HG03045 (cell line): ENCODE results near the gene SEMA7A.

Experiments
- ATAC-seq: cut with Tn5 transposase; IDR thresholded peaks from one replicate; pipeline ENCODE4 v1.9.1; 2021; ENCODE audit warnings: mild to moderate bottlenecking, moderate library complexity; ENCODE audit not compliant: unreplicated experiment

The SEMA7A gene

DNA sequence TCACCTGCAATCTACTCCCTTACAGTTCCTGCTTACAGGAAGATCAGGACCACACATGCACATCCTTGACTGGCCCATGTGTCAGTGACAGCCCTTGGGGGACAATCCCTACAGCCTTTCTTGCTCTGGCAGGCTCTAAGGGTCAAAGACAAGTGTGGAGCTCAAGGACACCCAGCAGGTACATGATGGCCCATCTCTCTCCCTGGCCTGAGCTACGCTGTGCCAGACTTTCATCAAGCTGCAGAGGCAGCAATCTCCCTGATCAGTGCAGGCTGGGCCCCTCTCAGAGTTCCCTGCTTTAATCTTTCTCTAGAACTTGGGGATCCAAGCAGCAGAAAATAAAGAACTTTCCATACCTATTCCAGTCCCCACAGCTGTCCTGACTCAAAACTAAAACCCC, 2.6 kb downstream of the SEMA7A start:
- ATAC-seq: no peak

DNA sequence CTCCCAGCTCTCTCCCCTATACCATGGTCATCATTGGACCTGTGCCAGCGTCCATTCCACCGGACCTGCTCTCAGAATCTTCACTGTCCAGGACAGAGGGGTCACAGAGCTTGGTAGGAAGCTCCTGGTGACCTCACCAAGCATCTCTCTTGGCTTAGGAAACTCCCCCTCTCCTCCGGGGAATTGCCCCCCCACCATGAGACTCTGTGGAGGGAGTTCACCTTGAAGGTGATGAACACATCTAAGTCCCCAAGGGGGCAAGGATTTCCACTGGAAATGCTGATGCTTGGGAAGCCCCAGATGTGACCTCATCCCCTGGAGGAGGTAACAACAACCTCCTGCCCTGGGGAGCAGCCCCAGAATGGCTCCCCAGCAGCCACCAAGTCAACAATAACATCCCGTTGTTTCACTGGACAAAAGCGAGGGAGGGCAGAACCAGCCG, 3.2 kb downstream of the SEMA7A start:
- no peak for ATAC-seq

DNA sequence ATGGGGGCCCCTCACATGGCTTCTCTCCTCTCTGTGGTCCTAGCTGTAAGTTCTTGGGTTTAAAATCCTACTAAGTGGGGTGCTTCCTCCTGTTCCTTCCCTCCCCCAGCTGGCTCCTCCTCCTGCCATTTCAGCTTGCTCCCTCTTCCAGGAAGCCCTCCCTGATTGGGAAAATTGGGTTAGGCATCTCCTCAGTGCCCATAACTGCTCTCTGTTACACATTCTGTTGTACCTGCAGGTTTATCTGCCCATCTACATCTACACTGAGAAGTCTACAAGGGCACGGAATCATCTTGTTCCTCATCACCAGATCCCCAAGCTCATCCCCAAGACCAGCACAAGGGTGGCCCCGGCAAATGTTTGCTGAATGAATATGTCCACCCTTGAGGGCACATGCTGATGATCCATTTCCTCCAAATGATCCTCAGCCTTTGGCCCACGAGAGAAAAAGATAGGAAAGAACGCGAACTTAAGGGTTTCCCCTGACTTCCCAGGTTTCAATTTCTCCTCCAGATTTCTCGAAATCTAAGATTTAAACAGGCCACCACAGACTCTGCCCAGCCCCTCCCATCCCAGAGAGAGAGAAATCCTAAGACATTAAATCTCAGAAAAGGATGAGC, 3.9 kb downstream of the SEMA7A start:
- ATAC-seq: no peak

DNA sequence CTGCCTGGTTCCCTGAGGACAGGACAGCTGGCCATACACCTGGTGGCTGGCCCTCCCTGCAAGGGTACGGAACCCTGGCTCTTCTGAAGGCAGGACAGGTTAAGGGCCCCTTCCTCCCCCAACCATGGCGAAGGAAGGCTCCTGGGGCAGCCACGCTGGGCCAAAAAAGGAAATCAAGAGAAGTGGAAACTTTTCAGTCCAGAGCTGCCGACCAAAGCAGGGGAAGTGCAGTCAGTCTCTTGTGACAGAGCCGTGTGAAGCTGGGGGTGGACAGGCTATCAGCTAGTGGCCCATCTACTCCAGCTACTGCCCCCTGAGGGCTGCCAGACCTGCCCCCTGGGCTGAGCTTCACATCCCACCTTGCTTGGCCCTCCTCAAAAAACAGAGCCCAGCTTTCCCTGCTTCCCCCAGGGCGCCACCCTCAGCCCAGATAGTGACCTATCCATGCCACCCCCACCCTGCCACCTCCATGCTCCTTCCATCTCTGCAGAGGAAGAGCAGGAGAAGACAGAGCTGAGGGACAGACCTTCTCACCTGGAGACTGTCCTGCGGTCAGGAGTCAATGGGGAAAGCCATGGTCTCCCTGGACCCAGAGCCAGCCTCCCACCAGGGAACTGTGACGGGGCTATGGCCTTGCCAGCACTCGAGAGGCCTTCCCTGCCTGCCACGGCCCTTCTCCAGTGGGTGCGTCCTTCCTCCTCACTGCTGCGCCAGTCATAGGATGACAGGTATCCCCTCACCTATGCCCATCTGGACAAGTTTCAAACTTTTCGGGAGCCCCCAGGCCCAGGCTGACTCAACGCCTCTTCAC, 4.6 kb downstream of the SEMA7A start:
- ATAC-seq: no peak

DNA sequence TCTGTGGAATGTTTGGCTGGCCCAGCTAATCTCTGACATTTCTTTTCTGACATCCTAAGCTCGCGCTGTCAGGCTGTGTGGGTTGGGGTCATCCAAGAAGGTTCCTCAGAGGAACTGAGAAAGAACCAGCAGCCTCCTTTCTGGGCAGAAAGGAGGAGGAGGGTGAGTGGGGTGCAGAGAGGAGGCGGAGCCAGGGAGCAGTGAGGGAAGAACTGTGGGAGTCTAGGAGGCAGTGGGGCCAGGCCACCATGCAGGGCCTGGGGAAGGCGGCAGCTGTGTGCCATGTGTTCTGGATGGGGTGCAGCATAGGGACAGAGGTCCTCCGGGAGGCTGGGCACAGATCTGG, 5.3 kb downstream of the SEMA7A start:
- ATAC-seq: no peak

DNA sequence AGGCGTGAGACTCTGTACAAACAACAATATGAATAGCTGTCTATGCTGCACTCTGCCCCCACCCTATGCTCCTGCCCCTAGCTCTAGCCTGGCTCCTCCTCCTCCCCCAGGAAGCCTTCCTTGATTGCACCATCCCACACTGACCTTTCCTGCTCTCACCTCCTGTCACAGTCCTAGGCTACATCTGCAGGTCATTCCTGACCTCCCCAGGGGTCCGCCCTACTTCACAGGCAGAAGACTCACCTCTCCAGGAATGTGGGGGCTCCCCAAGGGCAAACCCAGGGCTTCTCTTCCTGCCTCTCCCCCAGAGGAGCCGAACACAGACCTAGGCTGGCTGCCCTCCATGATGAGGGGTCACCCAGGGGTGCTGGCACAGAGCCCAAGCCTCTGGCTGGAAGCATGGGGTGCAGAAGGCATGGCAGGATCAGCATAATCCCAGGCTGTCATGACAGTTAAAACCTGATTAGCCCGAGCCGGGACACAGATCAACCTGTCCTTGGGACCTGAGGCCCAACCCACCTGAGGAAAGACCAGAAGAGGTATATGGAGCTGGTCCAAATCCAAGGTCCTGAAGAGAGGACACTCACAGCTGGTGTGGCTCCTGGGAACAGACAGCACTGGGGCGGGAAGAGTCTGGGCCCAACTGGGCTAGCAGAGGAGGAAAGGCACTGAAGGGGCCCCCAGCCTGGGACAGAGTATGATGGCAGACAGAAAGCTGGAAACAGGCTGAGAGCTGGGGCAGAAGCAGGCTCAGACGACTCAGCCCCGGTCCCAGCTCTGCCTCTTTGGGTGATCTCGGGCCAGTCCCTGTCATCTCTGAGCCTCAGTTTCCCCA, 5.9 kb downstream of the SEMA7A start:
- ATAC-seq: no peak

DNA sequence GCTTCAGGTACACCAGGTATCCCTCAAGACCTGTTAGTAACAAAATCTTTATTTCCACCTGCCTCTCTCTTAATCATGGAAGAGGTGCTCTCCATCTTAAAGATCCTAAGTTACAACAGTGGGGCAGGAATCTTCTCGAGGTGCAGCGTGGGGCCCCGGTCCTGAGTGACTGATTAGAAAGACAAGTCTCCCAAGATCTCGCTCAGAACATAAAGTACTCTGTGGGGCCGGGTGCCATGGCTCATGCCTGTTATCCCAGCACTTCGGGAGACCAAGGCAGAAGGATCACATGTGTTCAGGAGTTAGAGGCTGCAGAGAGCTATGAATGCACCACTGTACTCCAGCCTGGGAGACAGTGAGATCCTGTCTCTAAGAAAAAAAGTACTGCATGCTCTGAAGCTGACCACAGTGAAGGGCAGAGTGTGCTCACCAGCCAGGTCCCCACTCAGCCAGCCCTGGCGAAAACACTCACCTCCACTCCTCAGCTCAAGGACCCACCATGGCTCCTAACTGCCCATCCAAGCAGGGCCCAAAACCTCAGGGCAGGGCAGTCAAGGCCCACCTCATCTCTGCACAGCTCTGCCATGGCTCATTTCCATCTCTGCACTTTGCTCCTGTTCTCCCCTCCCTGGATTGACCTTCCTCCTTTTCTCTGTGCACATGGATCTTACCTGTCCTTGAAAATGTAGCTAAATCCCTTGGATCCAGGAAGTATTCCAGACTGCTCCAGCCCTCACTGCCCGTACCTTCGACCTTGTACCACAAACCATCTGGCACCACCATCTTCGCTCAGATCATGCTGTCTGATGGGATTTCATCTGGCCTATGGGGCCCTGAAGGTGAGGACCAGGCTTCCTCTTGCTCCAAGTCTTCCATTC, 7.1 kb downstream of the SEMA7A start:
- no peak for ATAC-seq

DNA sequence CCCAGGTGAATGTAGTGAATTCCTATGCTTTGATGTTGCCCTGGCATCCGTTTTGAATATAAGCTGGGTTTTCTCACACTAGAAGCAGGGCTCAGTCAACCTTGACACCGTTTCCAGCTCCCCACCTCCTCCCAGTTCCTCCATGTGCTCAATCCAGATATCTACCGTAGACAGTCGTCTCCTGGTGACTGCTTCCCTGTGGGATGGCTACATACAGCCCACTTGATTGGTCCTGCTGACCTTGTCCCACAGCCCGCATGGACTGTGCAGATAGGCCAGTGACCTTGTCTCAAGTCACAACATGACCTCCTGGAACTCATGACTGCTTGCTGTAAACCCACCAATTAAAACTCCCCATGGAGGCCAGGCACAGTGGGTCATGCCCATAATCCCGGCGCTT, 8.1 kb downstream of the SEMA7A start:
- ATAC-seq: no peak

DNA sequence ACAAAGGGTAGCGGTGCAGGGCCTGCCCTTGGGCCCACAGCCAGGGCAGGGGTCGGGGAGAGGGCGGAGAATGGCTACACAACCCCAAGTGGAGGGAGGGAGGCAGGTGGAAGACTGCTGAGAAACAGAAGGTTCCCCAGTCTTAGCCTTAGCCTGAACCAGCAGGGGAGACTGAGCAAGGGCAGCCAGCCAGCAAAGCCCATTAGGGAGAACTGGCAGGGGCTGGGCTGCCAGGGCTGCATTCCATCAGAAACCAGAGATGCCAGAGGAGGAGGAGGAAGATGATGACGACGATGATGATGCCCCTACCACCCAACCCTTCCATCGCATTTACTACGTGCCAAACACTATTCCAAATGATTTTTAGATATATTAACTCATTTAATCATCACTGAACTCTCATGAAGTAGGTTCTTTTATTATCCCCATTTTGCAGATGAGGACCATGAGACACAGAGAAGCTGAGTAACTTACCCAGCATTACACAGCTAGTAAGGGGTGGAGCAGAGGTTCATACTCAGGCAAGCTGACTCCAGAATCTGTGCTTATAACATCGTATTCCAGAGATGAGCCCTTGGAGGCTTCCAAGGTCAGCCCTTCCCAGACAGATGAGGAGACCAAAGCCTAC, 8.7 kb downstream of the SEMA7A start:
- no peak for ATAC-seq

DNA sequence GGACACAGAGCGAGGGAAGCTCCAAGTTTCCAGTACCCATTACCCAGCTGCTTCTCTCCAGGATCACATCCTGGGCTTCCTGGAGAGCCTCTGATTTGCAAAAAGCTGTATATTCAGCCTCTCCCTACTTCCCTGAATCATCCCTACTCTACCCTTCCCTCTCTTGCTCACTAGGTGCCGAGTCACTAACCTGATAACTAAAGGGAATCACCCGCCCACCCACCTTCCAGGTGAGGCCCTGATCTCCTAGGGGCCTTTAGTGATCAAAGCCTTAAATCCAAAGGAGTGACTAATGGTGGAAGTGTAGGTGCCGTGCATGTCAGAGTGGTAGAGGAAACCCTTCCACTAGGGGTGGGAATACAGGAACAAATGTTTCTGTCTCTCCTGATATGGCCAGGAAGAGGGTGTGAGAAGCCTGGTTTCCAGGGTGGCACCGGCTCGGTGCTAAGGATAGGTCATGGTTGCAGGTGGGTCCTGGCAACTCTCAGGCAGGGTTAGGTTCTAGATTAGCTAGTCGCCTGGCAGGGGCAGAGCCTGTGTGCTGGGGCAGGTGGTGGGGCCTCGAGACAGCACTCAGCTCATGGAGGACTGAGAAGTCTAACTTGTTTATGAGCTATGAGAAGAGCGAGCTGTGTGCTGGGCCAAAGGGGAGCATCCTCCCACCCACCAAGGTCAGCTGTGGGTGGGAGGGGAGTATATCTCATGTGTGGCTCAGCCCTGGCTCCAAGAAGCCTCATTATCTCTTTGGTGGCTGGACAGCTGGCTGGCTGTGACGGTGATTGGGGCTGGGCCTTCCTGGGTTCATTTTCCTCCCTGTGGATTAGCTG, 10.1 kb downstream of the SEMA7A start:
- ATAC-seq: no peak

DNA sequence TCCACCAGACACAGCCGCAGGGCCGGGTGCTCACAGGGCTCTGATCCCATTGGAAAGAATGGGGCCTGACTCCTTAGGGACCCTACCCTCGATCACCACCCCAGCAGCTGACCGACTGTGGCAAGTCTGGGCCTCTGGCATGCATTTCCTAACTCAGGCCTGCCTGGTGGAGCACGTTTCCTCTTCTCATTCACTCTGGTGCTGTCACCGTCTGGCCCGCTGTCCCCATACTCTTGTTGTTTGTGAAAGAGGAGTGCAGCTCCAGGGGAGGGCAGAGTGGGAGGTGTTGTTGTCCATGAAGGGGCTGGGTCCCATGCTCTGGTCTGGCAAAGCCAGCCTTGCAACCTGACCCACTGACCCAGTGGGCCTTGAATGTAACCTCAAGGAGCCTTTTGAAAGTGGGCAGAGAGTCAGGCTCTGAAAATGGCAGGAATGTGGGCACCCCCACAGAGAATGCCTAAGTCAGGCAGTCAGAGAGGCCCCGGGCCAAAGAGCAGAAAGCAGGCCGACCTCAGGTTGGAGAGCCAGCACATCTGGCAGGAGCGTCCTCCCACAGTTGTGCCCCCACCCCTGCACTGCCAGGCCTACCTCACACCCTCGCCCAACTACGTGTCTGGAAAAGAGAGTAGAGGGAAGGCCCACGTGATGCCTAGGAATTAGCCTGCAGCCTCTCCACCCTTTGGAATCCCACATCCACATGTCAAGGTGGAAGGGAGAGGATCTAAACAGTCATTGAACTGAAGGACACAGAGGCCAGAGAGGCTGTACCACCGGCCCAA, 10.9 kb downstream of the SEMA7A start:
- ATAC-seq: no peak

DNA sequence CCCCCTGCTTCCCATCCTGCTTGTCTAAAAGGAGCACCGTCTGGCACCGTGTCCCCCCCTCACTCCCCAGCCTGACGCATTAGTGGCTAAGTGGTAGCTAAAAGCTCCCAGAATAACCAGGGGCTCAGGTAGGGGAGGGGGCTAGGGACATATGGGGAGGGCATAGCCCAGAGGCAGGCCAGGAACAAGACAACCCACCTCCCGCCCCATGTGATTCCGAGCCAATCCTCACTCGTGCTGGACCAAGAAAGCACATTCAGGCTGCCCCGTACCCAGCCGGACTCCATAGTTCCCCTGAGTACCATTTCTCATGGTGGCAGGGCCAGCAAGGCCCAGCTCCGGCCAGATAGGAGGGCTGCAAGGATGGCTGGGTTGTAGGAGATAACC, 11.5 kb downstream of the SEMA7A start:
- no peak for ATAC-seq

DNA sequence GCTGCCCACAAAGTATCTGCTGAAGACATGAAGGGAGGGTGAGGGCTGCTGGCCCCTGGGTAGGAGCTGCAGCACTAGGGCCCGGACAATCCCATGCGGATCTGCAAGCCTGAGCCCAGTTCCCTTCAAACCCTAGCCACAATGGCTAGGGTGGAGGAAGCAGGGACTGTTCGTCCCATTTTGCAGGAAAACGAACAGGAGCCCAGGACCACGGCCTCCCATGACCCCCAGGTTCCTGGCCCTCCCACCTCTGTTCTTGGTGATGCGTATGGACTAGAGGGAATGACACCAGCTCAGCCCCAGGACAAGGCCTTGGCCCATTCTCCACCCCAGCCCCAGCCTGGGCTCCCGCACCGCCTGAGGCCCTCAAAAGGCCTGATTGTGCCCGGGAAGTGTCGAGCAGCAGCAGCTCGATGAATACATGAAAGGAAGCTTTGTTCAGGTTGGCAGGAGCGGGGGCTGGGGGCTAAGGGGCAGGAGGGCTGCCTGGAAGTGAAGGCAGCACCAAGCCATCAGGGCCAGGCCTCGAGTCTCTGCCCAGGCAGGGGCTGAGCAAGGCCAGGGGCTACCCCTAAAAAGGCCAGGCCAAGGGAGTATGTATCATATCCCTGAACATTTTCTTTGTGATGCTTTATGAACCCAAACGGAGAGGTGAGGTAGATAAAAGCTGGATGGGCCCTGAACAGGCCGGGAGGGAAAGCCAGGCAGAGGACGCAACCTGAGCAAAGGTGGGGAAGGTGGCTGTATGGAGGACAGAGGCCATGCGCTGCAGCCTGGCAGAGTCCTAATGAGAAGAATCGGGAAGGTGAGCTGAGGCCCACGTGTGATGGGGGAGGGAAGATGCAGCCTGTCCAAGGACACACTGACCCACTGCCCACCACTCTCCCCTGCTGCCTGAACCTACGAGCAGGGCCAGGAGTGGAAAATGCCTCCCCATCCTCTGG, 12.2 kb downstream of the SEMA7A start:
- no peak for ATAC-seq

DNA sequence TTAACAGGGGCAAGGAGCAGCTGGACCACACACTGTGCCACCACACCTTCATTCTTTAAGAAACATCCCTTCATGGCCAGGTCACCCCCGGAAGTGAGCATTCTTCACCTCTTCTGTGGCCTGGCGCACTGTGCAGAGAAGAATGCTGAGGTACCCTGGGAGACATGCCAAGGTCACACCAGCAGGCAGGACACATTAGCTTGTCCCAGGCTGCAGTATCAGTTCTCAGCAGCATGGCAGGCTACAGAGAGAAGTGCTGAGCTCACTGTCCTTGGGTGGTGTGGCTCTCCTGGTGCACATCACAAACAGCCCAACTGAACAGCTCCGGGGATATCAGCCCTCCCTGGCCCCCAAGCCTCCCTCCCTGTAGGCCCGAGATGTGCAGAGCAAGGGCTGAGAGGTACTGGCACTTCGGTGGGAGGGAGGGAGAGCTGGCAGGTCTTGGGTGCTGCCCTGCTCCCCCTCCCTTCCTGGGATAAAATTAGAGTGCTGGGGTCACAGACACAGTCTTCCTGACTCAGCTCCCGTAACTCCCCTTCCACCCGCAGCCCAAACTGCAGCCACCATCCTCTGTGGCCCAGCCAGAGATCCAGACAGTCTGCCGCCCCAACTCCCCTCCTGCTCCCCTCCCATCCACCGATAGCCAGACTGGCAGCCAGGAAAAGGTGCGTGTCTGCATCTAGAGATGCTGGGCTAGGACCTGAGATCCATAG, 13.4 kb downstream of the SEMA7A start:
- ATAC-seq: no peak

DNA sequence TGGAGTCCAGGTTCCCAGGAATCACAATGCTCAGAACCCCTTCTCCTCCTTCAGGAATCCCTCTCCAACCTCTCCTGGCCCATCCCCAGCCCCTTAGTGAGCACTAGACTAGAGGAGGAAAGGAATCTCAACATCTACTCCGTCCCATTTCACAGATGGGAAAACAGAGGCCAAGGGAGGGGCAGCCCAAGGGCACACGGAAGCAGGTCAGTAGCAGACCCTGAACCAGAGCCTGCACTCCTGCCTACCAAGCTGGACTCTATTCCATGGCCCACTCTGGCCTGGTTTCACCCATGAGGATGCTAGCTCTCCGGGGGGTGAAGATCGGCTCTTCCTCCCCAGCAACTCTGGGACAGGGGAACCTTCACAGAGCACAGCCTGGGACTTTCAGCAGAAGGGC, 14.3 kb downstream of the SEMA7A start:
- no peak for ATAC-seq

DNA sequence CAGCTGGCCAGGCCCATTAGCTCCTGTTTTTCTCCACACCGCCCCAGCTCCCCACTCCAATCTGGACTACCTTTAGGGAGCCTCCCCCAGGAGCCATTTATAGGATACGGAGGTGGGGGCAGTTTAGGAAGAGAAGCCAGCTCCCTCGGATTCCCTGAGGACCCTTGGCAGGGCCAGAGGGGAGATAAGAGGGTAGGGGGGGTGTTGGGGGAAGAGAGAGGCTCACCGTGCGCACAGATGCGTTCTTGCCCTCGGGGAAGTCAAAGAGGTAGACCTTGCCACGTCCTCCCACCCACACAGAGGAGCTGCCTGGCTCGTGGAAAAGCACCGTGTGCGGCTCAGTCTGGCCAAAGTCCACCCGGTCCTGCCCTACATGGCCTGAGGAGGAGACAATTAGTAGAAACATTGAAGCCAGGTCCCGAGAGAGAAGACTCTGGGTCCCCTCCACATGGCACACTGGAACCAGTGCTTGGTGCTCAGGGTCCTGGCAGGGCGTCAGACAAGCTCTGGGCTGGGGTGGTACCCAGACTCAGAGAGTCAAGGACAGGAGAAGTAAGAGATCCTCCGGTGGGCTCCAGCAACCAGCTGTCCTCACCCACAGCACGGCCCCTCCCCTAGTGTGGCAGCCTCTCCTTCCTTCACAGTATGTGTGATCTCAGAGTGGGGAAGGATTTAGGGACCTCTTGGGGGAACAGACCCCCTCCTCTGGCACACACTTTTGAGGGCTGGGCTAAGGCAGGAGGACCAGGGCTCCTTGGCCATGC, 15.0 kb downstream of the SEMA7A start:
- ATAC-seq: no peak
